IPS-NIHi7 (cell line): ENCODE data around the gene TUBA1B.

Experiments used
- DNase-seq: peaks from one replicate; pipeline ENCODE4 v3.0.0; 2012; ENCODE audit warnings: mixed read lengths; ENCODE audit errors: extremely low spot score

Gene TUBA1B

GRCh38 chr12:49091056-49091835 is 39.9 kb downstream of the TUBA1B start:
- DNase-seq, result no peak

DNA sequence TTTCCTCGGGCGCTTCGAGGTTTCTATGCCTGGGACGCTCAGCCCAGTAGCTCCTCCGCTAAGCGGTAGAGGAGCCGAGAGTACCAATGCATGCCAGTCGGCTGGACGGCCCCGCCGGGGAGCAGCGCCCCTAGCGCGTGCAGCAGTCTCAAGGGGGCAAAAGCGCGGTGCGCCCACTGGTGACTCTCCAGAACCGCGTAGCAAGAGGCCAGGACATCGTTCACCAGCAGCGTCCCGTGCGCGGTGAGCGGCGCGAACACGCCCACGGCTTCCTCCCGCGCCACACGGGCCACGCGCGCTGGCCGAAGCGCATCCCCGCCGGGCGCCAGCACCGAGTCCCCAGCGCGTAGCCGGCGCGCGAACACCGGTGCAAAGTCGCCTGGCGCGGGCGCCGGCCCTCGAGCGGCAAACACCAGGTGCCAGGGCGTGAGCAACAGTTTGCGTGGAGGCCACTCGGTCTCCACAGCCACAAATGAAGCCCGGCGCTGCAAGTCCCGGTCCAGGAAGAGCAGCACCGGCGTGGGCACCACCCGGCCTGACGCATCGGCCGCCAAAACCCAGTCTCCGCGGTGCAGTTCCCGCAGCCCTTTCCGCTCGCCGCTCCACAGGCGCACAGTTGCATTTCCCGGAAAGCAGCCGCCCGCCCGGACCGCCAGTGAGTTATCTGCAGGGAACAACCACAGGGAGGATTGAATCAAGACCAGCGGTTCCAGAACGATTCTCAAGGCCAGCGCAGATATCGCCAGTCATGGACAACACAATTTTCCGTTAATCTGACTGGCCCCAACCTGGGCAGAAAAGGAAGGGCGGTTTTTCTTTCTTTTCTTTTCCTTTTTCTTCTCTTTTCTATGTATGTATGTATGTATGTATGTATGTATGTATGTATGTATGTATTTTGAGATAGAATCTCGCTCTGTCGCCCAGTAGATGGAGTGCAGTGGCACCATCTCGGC is 41.1 kb downstream of the TUBA1B start:
- DNase-seq, result peak; percentile 32

DNA sequence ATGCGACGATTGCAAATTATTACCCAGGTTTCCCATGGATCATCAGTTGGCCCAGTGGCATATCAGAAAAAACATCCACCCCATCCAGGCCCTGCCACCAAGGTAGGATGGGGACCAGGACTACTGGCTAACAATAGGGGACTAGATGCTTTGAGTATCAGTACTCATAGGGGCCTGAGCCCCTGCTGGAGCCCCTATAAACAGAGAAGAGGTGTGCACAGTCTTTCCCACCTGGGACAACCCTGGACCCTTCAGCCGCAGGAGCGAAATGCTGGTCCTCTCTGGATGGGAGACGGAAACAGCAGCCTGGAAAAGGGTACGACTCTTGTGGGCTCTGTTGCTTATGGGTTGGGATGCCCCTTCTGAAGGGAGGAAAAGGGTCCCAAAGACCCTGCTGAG is 42.3 kb downstream of the TUBA1B start:
- DNase-seq, result no peak

DNA sequence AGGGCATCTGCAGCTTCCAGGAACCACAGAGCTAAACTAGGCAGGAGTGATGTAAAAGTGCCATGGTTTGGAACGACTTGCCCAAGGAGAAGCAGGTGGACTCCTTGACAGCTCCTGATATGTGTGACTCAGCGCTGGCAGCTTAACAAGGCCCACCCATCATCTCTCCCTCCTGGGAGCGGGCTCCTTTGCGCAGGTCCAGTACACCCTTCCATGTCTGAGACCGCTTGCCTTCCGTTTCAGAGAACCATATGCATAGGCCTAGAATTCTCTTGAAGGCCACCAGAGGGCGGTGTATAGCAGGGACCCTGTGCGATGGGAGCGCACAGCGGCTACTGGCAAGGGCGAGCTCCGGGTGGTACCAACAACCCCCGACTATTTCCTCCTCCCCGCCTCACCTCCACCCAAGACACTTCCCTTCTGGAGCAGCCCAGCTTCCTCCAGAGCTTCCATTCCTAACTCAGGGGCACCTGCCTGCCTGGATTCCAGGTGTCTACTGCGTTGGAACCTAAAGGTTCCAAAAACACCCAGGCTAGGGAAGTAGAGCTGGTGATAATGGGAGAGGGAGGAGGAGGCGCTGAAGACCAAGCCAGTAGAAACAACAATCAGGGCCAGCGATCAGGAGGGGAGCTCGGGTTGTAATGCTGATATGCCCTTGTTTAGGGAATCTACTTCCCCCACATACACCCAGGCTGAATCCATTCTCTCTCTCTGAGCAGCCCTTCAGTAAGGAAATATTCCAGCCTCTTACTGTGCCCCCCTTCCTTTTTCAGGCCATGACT is 42.9 kb downstream of the TUBA1B start:
- peak; percentile 84 for DNase-seq

GRCh38 chr12:49086116-49086515 is 45.1 kb downstream of the TUBA1B start:
- no peak for DNase-seq

DNA sequence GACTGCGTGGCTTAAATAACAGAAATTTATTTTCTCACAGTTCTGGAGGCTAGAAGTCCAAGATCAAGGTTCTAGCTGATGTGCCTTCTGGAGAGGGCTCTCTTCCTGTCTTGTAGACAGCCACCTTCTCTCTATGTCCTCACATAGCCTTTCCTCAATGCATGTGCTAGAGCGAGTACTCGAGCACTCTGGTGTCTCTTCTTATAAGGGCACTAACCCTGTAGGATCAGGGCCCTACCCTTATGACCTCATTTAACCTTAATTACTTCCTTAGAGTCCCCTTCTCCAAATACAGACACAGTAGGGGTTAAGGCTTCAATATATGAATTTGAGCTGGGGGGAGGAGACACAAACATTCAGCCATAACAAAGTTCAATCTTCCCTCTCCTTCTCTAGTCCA is 46.8 kb downstream of the TUBA1B start:
- DNase-seq, result no peak

GRCh38 chr12:49079793-49080192 is 51.4 kb downstream of the TUBA1B start:
- no peak for DNase-seq
